MM.1S (cell line): ENCODE results near the gene YIPF7.

Source experiments
- CTCF ChIP-seq: fragments of 300-600 bp; sonication (generic); IDR thresholded peaks from 2 replicates; pipeline ENCODE4 v1.5.1; 2016; ENCODE audit warnings: antibody characterized with exemption, low read length, mixed read lengths
- EZH2 ChIP-seq: fragments of 300-600 bp; sonication (generic); optimal IDR thresholded peaks from 2 replicates; pipeline ENCODE3; 2017; ENCODE audit warnings: low read depth, mild to moderate bottlenecking, antibody characterized with exemption, low read length, mixed read lengths
- EZH2phosphoT487 ChIP-seq: fragments of 300-600 bp; sonication (generic); IDR thresholded peaks from 2 replicates; pipeline ENCODE4 v1.6.1; 2018; ENCODE audit warnings: antibody characterized with exemption, low read length

DNA sequence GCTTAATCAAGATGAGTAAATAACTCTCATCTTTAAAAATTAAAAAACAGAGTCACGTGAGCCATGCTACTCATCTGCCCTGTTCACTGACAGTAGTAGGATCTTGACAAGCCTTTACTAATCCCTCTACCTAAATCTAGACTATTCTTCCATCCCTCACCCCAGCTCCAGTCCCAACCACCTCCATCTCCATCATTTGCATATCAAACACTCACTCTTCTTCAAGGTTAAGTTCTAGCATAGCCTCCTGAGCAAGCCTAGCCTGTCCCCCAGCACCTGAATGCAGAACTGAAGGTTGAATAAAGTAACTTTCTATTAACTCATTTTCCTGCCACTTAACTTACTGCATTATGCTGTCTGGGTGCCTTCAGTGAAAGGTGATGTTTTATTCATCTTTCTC is 72.5 kb downstream of the YIPF7 start:
- no peak for TF ChIP-seq CTCF
- no peak for TF ChIP-seq EZH2phosphoT487
- no peak for TF ChIP-seq EZH2
